Measurements from ENCODE around the gene DLK2.
A peak's percentile ranks its signal among the peaks of the same experiment; 100 is the strongest.
"Not testable (repeated sequence)": the region's sequence is repeated elsewhere in the genome, so short reads cannot be mapped to it uniquely, and the experiment has no call there.

Gene DLK2

DNA sequence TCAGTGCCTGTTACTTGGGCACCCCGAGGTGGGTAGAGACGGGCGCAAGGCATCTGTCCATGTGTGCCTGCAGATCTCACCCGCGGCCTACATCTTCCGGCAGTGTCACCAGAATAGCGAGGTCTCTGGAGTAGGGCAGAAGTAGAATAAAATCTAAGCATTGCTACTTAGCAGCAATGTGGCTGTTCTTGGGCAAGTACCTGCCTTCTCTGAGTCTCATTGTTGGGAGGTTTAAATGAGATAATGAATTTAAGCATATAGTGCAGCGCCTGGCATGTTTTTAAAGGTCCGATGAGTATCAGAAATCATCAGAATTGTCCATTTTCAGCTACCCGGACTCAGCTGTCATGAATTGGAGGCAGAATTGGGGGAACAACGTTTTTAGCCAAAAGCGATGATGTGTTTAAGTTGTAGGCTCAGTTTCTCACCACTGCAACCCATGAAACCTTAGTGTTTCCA, 27.2 kb downstream of the DLK2 start (continued):
- TF ChIP-seq, protein P1, sequence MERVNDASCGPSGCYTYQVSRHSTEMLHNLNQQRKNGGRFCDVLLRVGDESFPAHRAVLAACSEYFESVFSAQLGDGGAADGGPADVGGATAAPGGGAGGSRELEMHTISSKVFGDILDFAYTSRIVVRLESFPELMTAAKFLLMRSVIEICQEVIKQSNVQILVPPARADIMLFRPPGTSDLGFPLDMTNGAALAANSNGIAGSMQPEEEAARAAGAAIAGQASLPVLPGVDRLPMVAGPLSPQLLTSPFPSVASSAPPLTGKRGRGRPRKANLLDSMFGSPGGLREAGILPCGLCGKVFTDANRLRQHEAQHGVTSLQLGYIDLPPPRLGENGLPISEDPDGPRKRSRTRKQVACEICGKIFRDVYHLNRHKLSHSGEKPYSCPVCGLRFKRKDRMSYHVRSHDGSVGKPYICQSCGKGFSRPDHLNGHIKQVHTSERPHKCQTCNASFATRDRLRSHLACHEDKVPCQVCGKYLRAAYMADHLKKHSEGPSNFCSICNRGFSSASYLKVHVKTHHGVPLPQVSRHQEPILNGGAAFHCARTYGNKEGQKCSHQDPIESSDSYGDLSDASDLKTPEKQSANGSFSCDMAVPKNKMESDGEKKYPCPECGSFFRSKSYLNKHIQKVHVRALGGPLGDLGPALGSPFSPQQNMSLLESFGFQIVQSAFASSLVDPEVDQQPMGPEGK (CRISPR knock-in tag; IDR thresholded peaks at IDR 0.05; ENCODE audit: borderline replicate concordance), result no peak
- TF ChIP-seq, protein P2, sequence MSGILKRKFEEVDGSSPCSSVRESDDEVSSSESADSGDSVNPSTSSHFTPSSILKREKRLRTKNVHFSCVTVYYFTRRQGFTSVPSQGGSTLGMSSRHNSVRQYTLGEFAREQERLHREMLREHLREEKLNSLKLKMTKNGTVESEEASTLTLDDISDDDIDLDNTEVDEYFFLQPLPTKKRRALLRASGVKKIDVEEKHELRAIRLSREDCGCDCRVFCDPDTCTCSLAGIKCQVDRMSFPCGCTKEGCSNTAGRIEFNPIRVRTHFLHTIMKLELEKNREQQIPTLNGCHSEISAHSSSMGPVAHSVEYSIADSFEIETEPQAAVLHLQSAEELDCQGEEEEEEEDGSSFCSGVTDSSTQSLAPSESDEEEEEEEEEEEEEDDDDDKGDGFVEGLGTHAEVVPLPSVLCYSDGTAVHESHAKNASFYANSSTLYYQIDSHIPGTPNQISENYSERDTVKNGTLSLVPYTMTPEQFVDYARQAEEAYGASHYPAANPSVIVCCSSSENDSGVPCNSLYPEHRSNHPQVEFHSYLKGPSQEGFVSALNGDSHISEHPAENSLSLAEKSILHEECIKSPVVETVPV (CRISPR knock-in tag; IDR thresholded peaks at IDR 0.05), result no peak
- TF ChIP-seq, protein P3, sequence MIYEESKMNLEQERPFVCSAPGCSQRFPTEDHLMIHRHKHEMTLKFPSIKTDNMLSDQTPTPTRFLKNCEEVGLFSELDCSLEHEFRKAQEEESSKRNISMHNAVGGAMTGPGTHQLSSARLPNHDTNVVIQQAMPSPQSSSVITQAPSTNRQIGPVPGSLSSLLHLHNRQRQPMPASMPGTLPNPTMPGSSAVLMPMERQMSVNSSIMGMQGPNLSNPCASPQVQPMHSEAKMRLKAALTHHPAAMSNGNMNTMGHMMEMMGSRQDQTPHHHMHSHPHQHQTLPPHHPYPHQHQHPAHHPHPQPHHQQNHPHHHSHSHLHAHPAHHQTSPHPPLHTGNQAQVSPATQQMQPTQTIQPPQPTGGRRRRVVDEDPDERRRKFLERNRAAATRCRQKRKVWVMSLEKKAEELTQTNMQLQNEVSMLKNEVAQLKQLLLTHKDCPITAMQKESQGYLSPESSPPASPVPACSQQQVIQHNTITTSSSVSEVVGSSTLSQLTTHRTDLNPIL (CRISPR knock-in tag; IDR thresholded peaks at IDR 0.05; ENCODE audit: low read depth), result no peak
- TF ChIP-seq BACH2 (CRISPR knock-in tag; IDR thresholded peaks at IDR 0.05; ENCODE audit: borderline replicate concordance) (no peak), ISL1 (CRISPR knock-in tag; IDR thresholded peaks at IDR 0.05) (no peak), ZFP3 (CRISPR knock-in tag; IDR thresholded peaks at IDR 0.05) (no peak), ZNF70 (CRISPR knock-in tag; IDR thresholded peaks at IDR 0.05) (no peak)

DNA sequence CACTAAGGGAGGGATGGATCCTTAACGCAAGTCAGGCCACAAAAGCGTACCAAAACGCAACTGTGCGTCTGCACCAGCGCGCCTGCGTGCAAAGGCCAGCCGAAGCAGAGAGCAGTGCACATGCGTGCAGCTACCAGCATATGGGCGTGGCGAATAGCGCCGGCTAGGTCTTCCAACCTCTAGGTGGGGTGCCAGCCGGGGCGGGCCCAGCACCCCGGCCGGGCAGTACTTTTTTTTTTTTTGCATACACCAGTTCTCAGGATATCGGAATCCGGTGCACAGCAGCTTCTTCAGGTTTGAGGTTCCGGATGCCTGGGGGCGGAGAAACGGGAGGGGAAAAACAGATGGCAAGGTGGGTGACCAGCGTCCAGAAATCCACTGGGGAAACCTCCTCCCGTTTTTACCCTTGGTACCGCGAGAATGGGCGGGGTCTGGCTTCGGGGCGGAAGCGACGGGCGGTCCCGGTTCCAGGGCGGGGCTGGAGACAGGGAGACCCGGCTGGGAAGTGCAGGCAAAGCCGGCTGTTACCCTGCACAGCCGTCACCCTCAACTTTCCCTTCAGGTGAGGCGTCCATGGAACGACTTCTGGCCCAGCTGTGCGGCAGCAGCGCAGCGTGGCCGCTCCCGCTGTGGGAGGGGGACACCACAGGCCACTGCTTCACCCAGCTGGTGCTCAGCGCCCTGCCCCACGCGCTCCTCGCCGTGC, 27.8 kb downstream of the DLK2 start, which contains the start of gene ABCC10:
Gene ABCC10 (plus strand): TSS at position 136 of the 706 bp plus-strand sequence. CDS start 438 bp downstream, at position 574.
- TF ChIP-seq RARB (CRISPR knock-in tag; IDR thresholded peaks at IDR 0.05) (no peak), TOX (CRISPR knock-in tag; IDR thresholded peaks at IDR 0.05; ENCODE audit: borderline replicate concordance) (no peak), TCF4 (CRISPR knock-in tag; IDR thresholded peaks at IDR 0.05; ENCODE audit: borderline replicate concordance) (no peak), ZFP3 (CRISPR knock-in tag; IDR thresholded peaks at IDR 0.05) (0 out of 2 replicates have a peak, but pooled peaks have one; percentile 39)
- TF ChIP-seq, protein P4, sequence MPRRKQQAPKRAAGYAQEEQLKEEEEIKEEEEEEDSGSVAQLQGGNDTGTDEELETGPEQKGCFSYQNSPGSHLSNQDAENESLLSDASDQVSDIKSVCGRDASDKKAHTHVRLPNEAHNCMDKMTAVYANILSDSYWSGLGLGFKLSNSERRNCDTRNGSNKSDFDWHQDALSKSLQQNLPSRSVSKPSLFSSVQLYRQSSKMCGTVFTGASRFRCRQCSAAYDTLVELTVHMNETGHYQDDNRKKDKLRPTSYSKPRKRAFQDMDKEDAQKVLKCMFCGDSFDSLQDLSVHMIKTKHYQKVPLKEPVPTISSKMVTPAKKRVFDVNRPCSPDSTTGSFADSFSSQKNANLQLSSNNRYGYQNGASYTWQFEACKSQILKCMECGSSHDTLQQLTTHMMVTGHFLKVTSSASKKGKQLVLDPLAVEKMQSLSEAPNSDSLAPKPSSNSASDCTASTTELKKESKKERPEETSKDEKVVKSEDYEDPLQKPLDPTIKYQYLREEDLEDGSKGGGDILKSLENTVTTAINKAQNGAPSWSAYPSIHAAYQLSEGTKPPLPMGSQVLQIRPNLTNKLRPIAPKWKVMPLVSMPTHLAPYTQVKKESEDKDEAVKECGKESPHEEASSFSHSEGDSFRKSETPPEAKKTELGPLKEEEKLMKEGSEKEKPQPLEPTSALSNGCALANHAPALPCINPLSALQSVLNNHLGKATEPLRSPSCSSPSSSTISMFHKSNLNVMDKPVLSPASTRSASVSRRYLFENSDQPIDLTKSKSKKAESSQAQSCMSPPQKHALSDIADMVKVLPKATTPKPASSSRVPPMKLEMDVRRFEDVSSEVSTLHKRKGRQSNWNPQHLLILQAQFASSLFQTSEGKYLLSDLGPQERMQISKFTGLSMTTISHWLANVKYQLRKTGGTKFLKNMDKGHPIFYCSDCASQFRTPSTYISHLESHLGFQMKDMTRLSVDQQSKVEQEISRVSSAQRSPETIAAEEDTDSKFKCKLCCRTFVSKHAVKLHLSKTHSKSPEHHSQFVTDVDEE (CRISPR knock-in tag; IDR thresholded peaks at IDR 0.05), result no peak
- ATAC-seq, result peak; percentile 98

DNA sequence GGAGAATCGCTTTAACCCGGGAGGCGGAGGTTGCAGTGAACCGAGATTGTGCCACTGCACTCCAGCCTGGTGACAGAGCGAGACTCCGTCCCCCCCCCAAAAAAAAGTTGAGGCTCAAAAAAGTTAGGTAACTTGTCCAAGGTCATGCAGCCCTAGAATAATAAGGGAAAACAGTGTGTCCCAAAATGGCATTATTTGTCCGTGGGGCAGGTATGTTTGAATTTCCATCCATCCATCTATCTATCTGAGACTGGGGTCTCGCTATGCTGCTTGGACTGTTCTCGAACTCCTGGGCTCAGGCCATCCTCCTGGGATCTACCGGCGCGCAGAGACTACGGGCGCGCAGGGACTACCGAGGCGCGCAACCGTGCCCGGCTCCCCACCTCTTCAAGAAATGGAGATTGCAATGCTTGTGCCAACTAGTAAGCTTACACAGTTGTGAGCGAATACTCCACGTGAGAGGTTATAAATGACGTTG, 28.4 kb downstream of the DLK2 start:
- no peak for ATAC-seq
- no peak for TF ChIP-seq ISL1 (CRISPR knock-in tag; IDR thresholded peaks at IDR 0.05)
- 0 out of 2 replicates have a peak, but pooled peaks have one; percentile 7 for TF ChIP-seq BACH2 (CRISPR knock-in tag; IDR thresholded peaks at IDR 0.05; ENCODE audit: borderline replicate concordance)

DNA sequence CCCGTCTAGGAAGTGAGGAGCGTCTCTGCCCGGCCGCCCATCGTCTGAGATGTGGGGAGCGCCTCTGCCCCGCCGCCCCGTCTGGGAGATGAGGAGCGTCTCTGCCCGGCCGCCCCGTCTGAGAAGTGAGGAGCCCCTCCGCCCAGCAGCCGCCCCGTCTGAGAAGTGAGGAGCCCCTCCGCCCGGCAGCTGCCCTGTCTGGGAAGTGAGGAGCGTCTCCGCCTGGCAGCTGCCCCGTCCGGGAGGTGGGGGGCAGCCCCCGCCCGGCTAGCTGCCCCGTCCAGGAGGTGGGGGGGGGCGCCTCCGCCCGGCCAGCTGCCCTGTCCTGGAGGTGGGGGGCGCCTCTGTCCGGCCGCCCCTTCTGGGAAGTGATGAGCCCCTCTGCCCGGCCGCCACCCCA, 30.3 kb downstream of the DLK2 start:
- ATAC-seq, result not testable (repeated sequence)

DNA sequence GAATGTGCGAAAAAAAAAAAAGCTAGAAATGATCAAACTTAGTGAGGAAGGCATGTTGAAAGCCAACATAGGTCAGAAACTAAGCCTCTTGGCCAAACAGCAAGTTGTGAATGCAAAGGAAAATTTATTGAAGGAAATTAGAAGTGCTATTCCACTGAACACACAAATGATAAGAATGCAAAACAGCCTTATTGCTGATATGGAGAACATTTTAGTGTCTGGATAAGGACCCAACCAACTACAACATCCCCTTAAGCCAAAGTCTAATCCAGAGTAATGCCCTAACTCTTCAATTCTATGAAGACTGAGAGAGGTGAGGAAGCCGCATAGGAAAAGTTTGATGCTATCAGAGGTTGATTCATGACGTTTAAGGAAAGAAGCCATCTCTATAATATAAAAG, 33.5 kb downstream of the DLK2 start:
- TF ChIP-seq GLIS3 (CRISPR knock-in tag; IDR thresholded peaks at IDR 0.05), result no peak
- no peak for ATAC-seq

DNA sequence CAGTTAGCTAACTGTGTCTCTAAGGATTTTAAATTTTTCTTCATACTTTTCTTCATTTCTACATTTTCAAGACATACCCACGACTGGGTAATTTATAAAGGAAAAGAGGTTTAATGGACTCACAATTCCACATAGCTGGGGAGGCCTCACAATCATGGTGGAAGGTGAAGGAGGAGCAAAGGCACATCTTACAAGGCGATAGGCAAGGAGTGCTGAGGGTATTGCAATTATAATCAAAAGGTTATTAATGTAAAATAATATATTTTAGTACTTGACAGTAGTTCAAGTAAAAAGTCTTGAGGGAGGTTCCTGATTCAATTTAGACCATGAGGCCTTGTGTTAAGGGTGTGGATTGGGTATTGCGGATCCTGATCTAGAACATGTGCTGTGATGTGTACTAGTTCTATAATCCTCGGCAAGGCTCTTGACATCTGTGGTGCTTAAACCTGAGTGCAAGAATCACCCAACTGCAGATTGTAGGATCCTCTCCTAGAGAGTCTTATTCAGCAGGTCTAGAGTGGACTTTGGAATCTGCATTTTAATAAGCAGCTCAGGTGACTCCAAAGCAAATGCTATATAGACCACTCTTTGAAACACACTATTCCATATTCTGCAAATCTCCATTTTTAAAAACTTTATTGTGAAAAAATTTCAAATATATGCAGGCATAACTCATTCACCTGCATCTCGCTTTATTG, 35.2 kb downstream of the DLK2 start:
- no peak for ATAC-seq
- TF ChIP-seq PPARA (CRISPR knock-in tag; IDR thresholded peaks at IDR 0.05; ENCODE audit: borderline replicate concordance), result no peak

All from SK-N-SH treated with all-trans-retinoic acid at 6 μM for 48 hours (cell line).